OCI-LY7 (cell line): ENCODE results near the gene SATL1. TPM values are rescaled to one million over a fixed set of nuclear protein-coding genes. Genes with fewer than 3 reads are reported as not detected.

Experiments
- BruUV-seq: library from RNA; stranded (reverse); fragments of 400-500 nt; replicated peaks from 2 replicates; lab custom pipeline; 2021; lab: Mats Ljungman, UMichigan
- CTCF ChIA-PET: fragments of 300-600 bp; sonication (Branson Sonifier 250); formaldehyde crosslinking; loops from one replicate; lab custom pipeline; 2022; ENCODE audit warnings: antibody characterized with exemption; ENCODE audit not compliant: unreplicated experiment; lab: Charles Lee
- POLR2A ChIA-PET: fragments of 300-600 bp; sonication (Branson Sonifier 250); formaldehyde crosslinking; loops from one replicate; lab custom pipeline; 2022; ENCODE audit warnings: antibody characterized with exemption; lab: Charles Lee
- DNase-seq: peaks from one replicate; pipeline ENCODE4 v3.0.0-alpha.2; 2015; ENCODE audit warnings: low spot score
- H2AFZ ChIP-seq: fragments of 200-600 bp; sonication (generic), shearing (Covaris generic); 2 replicates; pipeline ENCODE4 v1.6.1; 2014; ENCODE audit warnings: mild to moderate bottlenecking, antibody characterized with exemption, low read length, moderate library complexity
- H3K27ac ChIP-seq: fragments of 200-600 bp; sonication (generic); 2 replicates; pipeline ENCODE4 v1.5.1; 2014; ENCODE audit warnings: mixed run types, low read depth, mild to moderate bottlenecking, moderate library complexity, low read length, inconsistent platforms; ENCODE audit not compliant: poor library complexity, severe bottlenecking
- H3K36me3 ChIP-seq: fragments of 200-600 bp; sonication (generic); 2 replicates; pipeline ENCODE4 v1.6.1; 2014; ENCODE audit warnings: mild to moderate bottlenecking, antibody characterized with exemption, low read length, moderate library complexity, mixed read lengths; ENCODE audit not compliant: insufficient read depth
- H3K4me1 ChIP-seq: fragments of 200-600 bp; sonication (generic); 2 replicates; pipeline ENCODE4 v1.5.1; 2014; ENCODE audit warnings: mild to moderate bottlenecking, low read length; ENCODE audit not compliant: insufficient read depth, poor library complexity, severe bottlenecking
- H3K4me2 ChIP-seq: fragments of 200-600 bp; sonication (generic); 2 replicates; pipeline ENCODE4 v1.6.1; 2014; ENCODE audit warnings: mild to moderate bottlenecking, low read length
- H3K4me3 ChIP-seq: fragments of 200-600 bp; sonication (generic); 2 replicates; pipeline ENCODE4 v1.5.1; 2014; ENCODE audit warnings: mild to moderate bottlenecking, low read depth, low read length; ENCODE audit not compliant: poor library complexity, severe bottlenecking
- H3K79me2 ChIP-seq: fragments of 200-600 bp; sonication (generic); 2 replicates; pipeline ENCODE4 v1.6.1; 2016; ENCODE audit warnings: low read depth, mild to moderate bottlenecking, low read length, moderate library complexity, mixed read lengths; ENCODE audit not compliant: insufficient read depth
- H3K9me2 ChIP-seq: fragments of 200-600 bp; sonication (generic); 2 replicates; pipeline ENCODE4 v1.6.1; 2016; ENCODE audit warnings: mild to moderate bottlenecking, low read length, mixed read lengths; ENCODE audit not compliant: insufficient read depth
- H3K9me3 ChIP-seq: fragments of 200-600 bp; sonication (generic); 2 replicates; pipeline ENCODE4 v1.6.1; 2014; ENCODE audit warnings: mild to moderate bottlenecking, mixed run types, low read length, mixed read lengths
- H4K20me1 ChIP-seq: fragments of 200-600 bp; sonication (generic); 2 replicates; pipeline ENCODE4 v1.6.1; 2014; ENCODE audit warnings: mild to moderate bottlenecking, antibody characterized with exemption, low read length, moderate library complexity, mixed read lengths; ENCODE audit not compliant: insufficient read depth
- CTCF ChIP-seq: fragments of 200-600 bp; sonication (generic); conservative IDR thresholded peaks from 2 replicates; pipeline ENCODE4 v1.5.1; 2014; ENCODE audit warnings: mild to moderate bottlenecking, antibody characterized with exemption, low read length, moderate library complexity, mixed read lengths
- EZH2phosphoT487 ChIP-seq: fragments of 200-600 bp; sonication (generic); IDR thresholded peaks from 2 replicates; pipeline ENCODE4 v1.6.1; 2018; ENCODE audit warnings: low read depth, borderline replicate concordance, mild to moderate bottlenecking, mixed run types, antibody characterized with exemption, low read length, moderate library complexity, mixed read lengths
- intact Hi-C: fragments of 100-400 bp; cut with micrococcal nuclease; formaldehyde crosslinking; loops from one replicate; pipeline ENCODE4 v1.10.0; 2022; ENCODE audit not compliant: unreplicated experiment
- total RNA-seq, 2 experiments: library from RNA; depleted of rRNA in 1 of 2; stranded (reverse); fragments of >200 nt in 1 of 2; shearing (Covaris generic) in 1 of 2; gene quantifications; 2 replicates each; pipeline ENCODE4 v1.2.3, GENCODE V29; 2014 to 2022

SATL1 gene
- total RNA-seq, 2 experiments from 2014 or later, result 0.17 TPM; not detected in 1

GRCh38 chrX:85244450-85245211 is 1.1 kb upstream of the SATL1 start:
- H3K9me3 ChIP-seq, result no peaks in the 10 kb centered on the region
- H3K4me2 ChIP-seq, result peak overlapping the region; percentile 79
- DNase-seq, result peak; percentile 41
- H3K4me1 ChIP-seq, result peaks cover 3% of the 10 kb centered on the region
- H3K27ac ChIP-seq, result peak overlapping the region; percentile 27
- H3K79me2 ChIP-seq, result peaks cover 26% of the 10 kb centered on the region
- ChIA-PET POLR2A (interaction anchor here (0.6 to 1.7 kb wide), 3 partner anchors 104 to 523 kb away, joined by 3 to 7 read pairs (median 4); no protein-coding TSS in a partner anchor), CTCF (interaction anchor here (0.6 to 0.7 kb wide), 2 partner anchors 11 to 63 kb away, joined by 3 read pairs; no protein-coding TSS in a partner anchor)
- H4K20me1 ChIP-seq, result no peaks in the 10 kb centered on the region
- intact Hi-C loops, result loop anchor here (2.0 kb wide), 1 partner anchor 134 kb away; the partner anchor contains the start of gene POF1B
- peak overlapping the region; percentile 87 for H3K4me3 ChIP-seq
- no TSS peak for BruUV-seq
- TF ChIP-seq EZH2phosphoT487 (no peak), CTCF (no peak)
- H3K36me3 ChIP-seq, result peaks cover 7% of the 10 kb centered on the region; the same call in 1 of the 2 replicates
- no peaks in the 10 kb centered on the region for H3K9me2 ChIP-seq
- peak overlapping the region; percentile 72; the same call in 1 of the 2 replicates for H2AFZ ChIP-seq

GRCh38 chrX:85243155-85243554 is 424 bp downstream of the SATL1 start:
- no peaks in the 10 kb centered on the region for H3K9me2 ChIP-seq
- no peak for DNase-seq
- H3K9me3 ChIP-seq, result no peaks in the 10 kb centered on the region
- intact Hi-C loops, result no loop called here
- no peak overlapping the region for H3K27ac ChIP-seq
- H3K79me2 ChIP-seq, result peaks cover 26% of the 10 kb centered on the region
- no TSS peak for BruUV-seq
- no peaks in the 10 kb centered on the region for H4K20me1 ChIP-seq
- H3K4me1 ChIP-seq, result peaks cover 3% of the 10 kb centered on the region
- no peaks in the 10 kb centered on the region; the same call in 1 of the 2 replicates for H3K36me3 ChIP-seq
- ChIA-PET POLR2A (no interaction called here), CTCF (no interaction called here)
- H2AFZ ChIP-seq, result peak overlapping the region; percentile 72
- TF ChIP-seq EZH2phosphoT487, result no peak
- TF ChIP-seq CTCF, result no peak
- peak overlapping the region; percentile 87 for H3K4me3 ChIP-seq
- peak overlapping the region; percentile 79 for H3K4me2 ChIP-seq

- H2AFZ ChIP-seq, result no peak overlapping the region
- H3K9me2 ChIP-seq, result no peaks in the 10 kb centered on the region
- no peak overlapping the region for H3K4me3 ChIP-seq
- no peaks in the 10 kb centered on the region for H3K36me3 ChIP-seq
- ChIA-PET CTCF (no interaction called here), POLR2A (no interaction called here)
- intact Hi-C loops, result no loop called here
- no peaks in the 10 kb centered on the region for H4K20me1 ChIP-seq
- no peak overlapping the region for H3K27ac ChIP-seq
- H3K4me2 ChIP-seq, result no peak overlapping the region
- H3K79me2 ChIP-seq, result no peaks in the 10 kb centered on the region
- no peak for DNase-seq
- no TSS peak for BruUV-seq
- H3K9me3 ChIP-seq, result no peaks in the 10 kb centered on the region
- H3K4me1 ChIP-seq, result no peaks in the 10 kb centered on the region
- TF ChIP-seq CTCF (no peak), EZH2phosphoT487 (no peak)
Observed at GRCh38 chrX:85223359-85223758, 20.2 kb downstream of the SATL1 start.
